Activated CD8-positive, alpha-beta memory T cell treated with anti-CD3 and anti-CD28 coated beads for 4 hours (primary cell): ENCODE data around the gene MTG2.

Experiments used
- DNase-seq, 2 donors: peaks; one replicate each; pipeline ENCODE4 v3.0.0-alpha.2; 2020; ENCODE audit warnings: low read depth in 2 of 2

Gene MTG2

DNA sequence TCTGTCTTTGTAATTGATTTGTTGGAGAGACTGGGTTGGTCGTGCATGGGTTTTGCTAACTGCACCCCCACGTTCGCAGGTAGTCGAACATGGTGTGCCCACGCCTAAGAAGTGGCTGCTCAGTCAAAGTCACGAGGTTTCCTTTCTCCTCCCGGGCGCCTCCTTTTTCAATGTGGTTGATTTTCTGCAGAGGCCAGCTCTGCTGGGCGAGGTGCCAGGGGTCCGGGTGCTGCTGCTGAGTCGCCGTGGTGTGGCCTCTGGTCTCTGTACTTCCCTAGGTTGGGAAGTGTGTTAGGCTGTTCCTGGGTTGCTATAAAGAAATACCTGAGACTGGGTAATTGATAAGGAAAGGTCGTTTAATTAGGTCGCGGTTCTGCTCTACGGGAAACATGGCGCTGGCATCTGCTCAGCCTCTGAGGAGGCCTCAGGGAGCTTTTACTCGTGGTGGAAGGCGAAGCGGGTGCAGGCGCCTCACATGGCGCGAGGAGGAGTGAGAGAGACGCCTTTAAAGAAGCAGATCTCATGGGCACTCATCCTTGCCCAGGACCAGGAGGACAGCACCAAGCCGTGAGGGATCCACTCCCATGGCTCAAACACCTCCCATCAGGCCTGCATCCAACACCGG is 69.6 kb downstream of the MTG2 start:
- no peak for DNase-seq
